Endothelial cell of umbilical vein (primary cell): Measurements from ENCODE around the gene DOCK1. TPM values are rescaled to one million over a fixed set of nuclear protein-coding genes. Genes with fewer than 3 reads are reported as not detected.

Source experiments
- BruUV-seq: library from RNA; stranded (reverse); fragments of 400-500 nt; replicated peaks from 2 replicates; lab custom pipeline; 2021; lab: Mats Ljungman, UMichigan
- CTCF ChIA-PET: fragments of 300-600, 350-600 bp; sonication (Branson Sonifier 250); formaldehyde crosslinking; loops from one replicate; lab custom pipeline; 2021; ENCODE audit warnings: antibody characterized with exemption, inconsistent platforms; lab: Charles Lee
- POLR2A ChIA-PET: fragments of 300-600, 350-600 bp; sonication (Branson Sonifier 250); formaldehyde crosslinking; loops from one replicate; lab custom pipeline; 2021; ENCODE audit warnings: antibody characterized with exemption, inconsistent platforms; lab: Charles Lee
- DNase-seq: peaks from one replicate; pipeline ENCODE4 v3.0.0-alpha.2; 2011; ENCODE audit warnings: low read depth, low spot score
- FAIRE-seq: peaks from 2 replicates; lab custom pipeline; 2011; peaks lifted over from hg19 to GRCh38; lab: Jason Lieb, UNC
- H2AFZ ChIP-seq: 2 replicates; pipeline ENCODE4 v1.6.0; 2012; ENCODE audit warnings: low read depth, low read length, control low read depth, inconsistent platforms
- H3K27ac ChIP-seq: 2 replicates; pipeline ENCODE4 v1.5.1; 2011; ENCODE audit warnings: low read depth, mild to moderate bottlenecking, control low read depth, low read length, moderate library complexity; ENCODE audit not compliant: insufficient read depth
- H3K27me3 ChIP-seq, 2 experiments: 2 replicates each; pipeline versions ENCODE4 v1.6.0 to v1.6.1; 2011; ENCODE audit warnings: low read length in 2 of 2, mixed read lengths in 1 of 2; ENCODE audit not compliant: control insufficient read depth in 2 of 2, insufficient read depth in 2 of 2
- H3K36me3 ChIP-seq, 2 experiments: 2 replicates in 1 of 2; 3 replicates in 1 of 2; pipeline ENCODE4 v1.5.1; 2011; ENCODE audit warnings: low read length in 2 of 2, mild to moderate bottlenecking in 1 of 2, moderate library complexity in 1 of 2; ENCODE audit not compliant: control insufficient read depth in 2 of 2, insufficient read depth in 2 of 2; ENCODE audit errors: extremely low read depth in 1 of 2
- H3K4me1 ChIP-seq: 3 replicates; pipeline ENCODE4 v1.5.1; 2011; ENCODE audit warnings: mild to moderate bottlenecking, low read length; ENCODE audit not compliant: control insufficient read depth, insufficient read depth; ENCODE audit errors: extremely low read depth
- H3K4me2 ChIP-seq: 2 replicates; pipeline ENCODE4 v1.6.1; 2011; ENCODE audit warnings: low read length, control low read depth, mixed read lengths; ENCODE audit not compliant: insufficient read depth
- H3K4me3 ChIP-seq, 3 experiments: fragments of 200-600 bp in 1 of 3; sonication (generic), shearing (Covaris generic) in 1 of 3; replicated peaks in 1 of 3; 2 replicates each; pipeline ENCODE4 v1.5.1; 2011 to 2016; ENCODE audit warnings: control low read depth in 3 of 3, low read length in 3 of 3, mild to moderate bottlenecking in 2 of 3, inconsistent platforms in 1 of 3, low read depth in 1 of 3, moderate library complexity in 1 of 3; ENCODE audit not compliant: insufficient read depth in 1 of 3
- H3K79me2 ChIP-seq: 2 replicates; pipeline ENCODE4 v1.6.0; 2012; ENCODE audit warnings: low read length, inconsistent platforms; ENCODE audit not compliant: control insufficient read depth, insufficient read depth
- H3K9ac ChIP-seq: replicated peaks from 2 replicates; pipeline ENCODE3; 2011; ENCODE audit warnings: low read length, control low read depth; ENCODE audit not compliant: insufficient read depth; ENCODE audit errors: extremely low read depth
- H3K9me1 ChIP-seq: replicated peaks from 3 replicates; pipeline ENCODE4 v1.6.0; 2011; ENCODE audit warnings: mild to moderate bottlenecking, low read length; ENCODE audit not compliant: control insufficient read depth, insufficient read depth; ENCODE audit errors: extremely low read depth
- H3K9me3 ChIP-seq: replicated peaks from 2 replicates; pipeline ENCODE4 v1.5.1; 2012; ENCODE audit warnings: low read length, inconsistent platforms; ENCODE audit not compliant: control insufficient read depth, insufficient read depth
- H4K20me1 ChIP-seq: replicated peaks from 2 replicates; pipeline ENCODE3; 2011; ENCODE audit warnings: mild to moderate bottlenecking, low read length; ENCODE audit not compliant: control insufficient read depth, insufficient read depth; ENCODE audit errors: extremely low read depth
- EZH2 ChIP-seq: IDR thresholded peaks from 2 replicates; pipeline ENCODE4 v1.6.1; 2012; ENCODE audit warnings: borderline replicate concordance, low read depth, mild to moderate bottlenecking, moderate library complexity, low read length, inconsistent platforms; ENCODE audit not compliant: severe bottlenecking
- FOS ChIP-seq: IDR thresholded peaks from 2 replicates; pipeline ENCODE4 v1.6.1; 2011; ENCODE audit warnings: mild to moderate bottlenecking, low read length, moderate library complexity, borderline replicate concordance; ENCODE audit not compliant: insufficient read depth
- GATA2 ChIP-seq: IDR thresholded peaks from 2 replicates; pipeline ENCODE4 v1.7.0; 2011; ENCODE audit warnings: low read depth, mild to moderate bottlenecking, moderate library complexity, mixed read lengths, low read length; ENCODE audit not compliant: insufficient read length, insufficient read depth
- JUN ChIP-seq: IDR thresholded peaks from 2 replicates; pipeline ENCODE4 v1.6.1; 2011; ENCODE audit warnings: borderline replicate concordance, low read depth; ENCODE audit not compliant: insufficient read length, insufficient read depth
- MYC ChIP-seq: IDR thresholded peaks from one replicate; pipeline ENCODE4 v1.6.1; 2011; ENCODE audit warnings: mild to moderate bottlenecking, low read depth, low read length
- POLR2A ChIP-seq: IDR thresholded peaks from 2 replicates; pipeline ENCODE4 v1.6.1; 2012; ENCODE audit warnings: low read depth, mild to moderate bottlenecking, control low read depth, low read length
- POLR2AphosphoS5 ChIP-seq: IDR thresholded peaks from 2 replicates; pipeline ENCODE4 v1.6.1; 2012; ENCODE audit warnings: low read depth, mild to moderate bottlenecking, control low read depth, low read length, moderate library complexity; ENCODE audit not compliant: insufficient read depth
- dilution Hi-C: fragments of 300-500 bp; cut with MboI; formaldehyde crosslinking; loops from one replicate; pipeline ENCODE4 v1.15.0; 2019; ENCODE audit warnings: low sequenced_read_pairs; ENCODE audit not compliant: extremely low pct_ligation_motif_present
- intact Hi-C: fragments of 100-400 bp; cut with micrococcal nuclease; formaldehyde crosslinking; loops from one replicate; pipeline ENCODE4 v1.10.0; 2022
- polyA plus RNA-seq, 4 experiments: library from polyadenylated mRNA; depleted of rRNA in 3 of 4; stranded (reverse) in 3 of 4; unstranded in 1 of 4; fragments of >200 nt; gene quantifications; 2 replicates each; pipeline versions ENCODE4 v1.2.1 to v1.2.3, GENCODE V29; 2011 to 2012; ENCODE audit warnings: missing spikeins in 1 of 4
- total RNA-seq: library from RNA; stranded (reverse); gene quantifications from 2 replicates; pipeline ENCODE4 v1.2.3, GENCODE V29; 2021
- TF ChIP-seq, protein P1 (sequence below): IDR thresholded peaks from 2 replicates; pipeline ENCODE4 v1.6.1; 2011; ENCODE audit not compliant: insufficient read depth, insufficient read length
- TF ChIP-seq, protein P2 (sequence below), 2 donors: IDR thresholded peaks; 1 replicate in 1 of 2; 2 replicates in 1 of 2; pipeline ENCODE4 v1.5.1; 2011; ENCODE audit warnings: low read length in 2 of 2, mild to moderate bottlenecking in 2 of 2, moderate library complexity in 2 of 2, control low read depth in 1 of 2, inconsistent platforms in 1 of 2, low read depth in 1 of 2; ENCODE audit not compliant: insufficient read depth in 1 of 2; ENCODE audit errors: extremely low read depth in 1 of 2

Gene DOCK1
- total and polyA plus RNA-seq, 2 donors (not counting 3 experiments of a cell fraction or from before 2014, with no cell fraction given): 22.5 to 83.1 TPM

GRCh38 chr10:127303105-127303504, 397.9 kb downstream of the DOCK1 start:
- no peaks in the 10 kb centered on the region for H3K9me1 ChIP-seq
- H4K20me1 ChIP-seq: no peaks in the 10 kb centered on the region
- no peak overlapping the region for H2AFZ ChIP-seq
- H3K4me2 ChIP-seq: no peak overlapping the region
- POLR2A ChIA-PET: no interaction called here
- FAIRE-seq (no peak), DNase-seq (no peak)
- no peaks in the 10 kb centered on the region for H3K79me2 ChIP-seq
- intact Hi-C loops: no loop called here
- no peaks in the 10 kb centered on the region for H3K36me3 ChIP-seq
- TF ChIP-seq MYC (no peak), GATA2 (no peak), JUN (no peak), FOS (no peak), POLR2A (no peak), EZH2 (no peak), POLR2AphosphoS5 (no peak)
- TF ChIP-seq, protein P1, sequence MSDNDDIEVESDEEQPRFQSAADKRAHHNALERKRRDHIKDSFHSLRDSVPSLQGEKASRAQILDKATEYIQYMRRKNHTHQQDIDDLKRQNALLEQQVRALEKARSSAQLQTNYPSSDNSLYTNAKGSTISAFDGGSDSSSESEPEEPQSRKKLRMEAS: no peak
- TF ChIP-seq, protein P2, sequence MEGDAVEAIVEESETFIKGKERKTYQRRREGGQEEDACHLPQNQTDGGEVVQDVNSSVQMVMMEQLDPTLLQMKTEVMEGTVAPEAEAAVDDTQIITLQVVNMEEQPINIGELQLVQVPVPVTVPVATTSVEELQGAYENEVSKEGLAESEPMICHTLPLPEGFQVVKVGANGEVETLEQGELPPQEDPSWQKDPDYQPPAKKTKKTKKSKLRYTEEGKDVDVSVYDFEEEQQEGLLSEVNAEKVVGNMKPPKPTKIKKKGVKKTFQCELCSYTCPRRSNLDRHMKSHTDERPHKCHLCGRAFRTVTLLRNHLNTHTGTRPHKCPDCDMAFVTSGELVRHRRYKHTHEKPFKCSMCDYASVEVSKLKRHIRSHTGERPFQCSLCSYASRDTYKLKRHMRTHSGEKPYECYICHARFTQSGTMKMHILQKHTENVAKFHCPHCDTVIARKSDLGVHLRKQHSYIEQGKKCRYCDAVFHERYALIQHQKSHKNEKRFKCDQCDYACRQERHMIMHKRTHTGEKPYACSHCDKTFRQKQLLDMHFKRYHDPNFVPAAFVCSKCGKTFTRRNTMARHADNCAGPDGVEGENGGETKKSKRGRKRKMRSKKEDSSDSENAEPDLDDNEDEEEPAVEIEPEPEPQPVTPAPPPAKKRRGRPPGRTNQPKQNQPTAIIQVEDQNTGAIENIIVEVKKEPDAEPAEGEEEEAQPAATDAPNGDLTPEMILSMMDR (IDR thresholded peaks at IDR 0.05; ENCODE audit: extremely low read depth in 1 of 2, insufficient read depth in 1 of 2, low read depth in 1 of 2, low read length in 2 of 2): no peak
- no peak overlapping the region for H3K9ac ChIP-seq
- BruUV-seq: no TSS peak
- no peaks in the 10 kb centered on the region for H3K4me1 ChIP-seq
- dilution Hi-C loops: no loop called here
- no peaks in the 10 kb centered on the region for H3K9me3 ChIP-seq
- no peaks in the 10 kb centered on the region for H3K27me3 ChIP-seq
- H3K4me3 ChIP-seq: no peak overlapping the region
- CTCF ChIA-PET: interaction anchor here (2.7 kb wide), 1 partner anchor 60 kb away, joined by 6 read pairs; no protein-coding TSS in a partner anchor
- no peak overlapping the region for H3K27ac ChIP-seq
